Raji (cell line): ENCODE data around the gene MYL9.

Experiments
- POLR2A ChIP-seq: IDR thresholded peaks from 2 replicates; pipeline ENCODE4 v1.6.1; 2011; ENCODE audit warnings: low read depth, low read length, control low read depth; ENCODE audit not compliant: insufficient read depth

The MYL9 gene

DNA sequence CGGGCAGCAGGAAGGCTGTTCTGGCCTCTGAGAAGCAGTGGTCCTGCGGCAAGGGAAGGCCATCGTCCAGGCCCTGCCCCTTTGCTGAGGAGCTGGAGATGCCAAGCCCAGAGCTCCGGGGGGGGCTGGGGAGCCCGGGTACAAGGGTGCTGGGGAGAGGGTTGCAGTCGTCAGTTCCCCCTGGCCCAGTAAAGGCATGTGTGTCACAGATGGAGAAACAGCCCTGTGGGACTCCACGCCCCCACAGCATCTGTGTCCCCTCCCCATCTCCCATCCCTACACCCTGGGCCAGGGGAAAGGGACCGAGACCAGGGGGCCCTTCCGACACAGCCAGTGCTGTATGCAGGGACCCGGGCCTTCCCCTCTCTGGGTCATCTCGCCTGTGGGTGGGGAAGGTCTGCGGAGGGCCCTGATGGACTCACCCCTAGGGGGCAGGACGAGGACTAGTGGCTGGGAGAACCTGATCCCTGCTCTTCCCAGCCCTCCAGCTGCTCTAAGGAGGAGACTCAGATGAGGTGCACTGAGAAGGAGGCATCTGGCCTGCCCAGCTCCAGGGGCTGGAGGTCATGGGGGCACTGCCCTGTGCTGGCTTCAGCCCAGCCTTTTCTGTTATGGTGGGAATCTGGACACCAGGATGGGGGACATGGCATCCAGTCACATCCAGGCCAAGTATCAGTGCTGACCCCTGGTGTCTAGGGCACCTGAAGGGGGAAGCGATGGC is 609 bp downstream of the MYL9 start:
- TF ChIP-seq POLR2A, result no peak

DNA sequence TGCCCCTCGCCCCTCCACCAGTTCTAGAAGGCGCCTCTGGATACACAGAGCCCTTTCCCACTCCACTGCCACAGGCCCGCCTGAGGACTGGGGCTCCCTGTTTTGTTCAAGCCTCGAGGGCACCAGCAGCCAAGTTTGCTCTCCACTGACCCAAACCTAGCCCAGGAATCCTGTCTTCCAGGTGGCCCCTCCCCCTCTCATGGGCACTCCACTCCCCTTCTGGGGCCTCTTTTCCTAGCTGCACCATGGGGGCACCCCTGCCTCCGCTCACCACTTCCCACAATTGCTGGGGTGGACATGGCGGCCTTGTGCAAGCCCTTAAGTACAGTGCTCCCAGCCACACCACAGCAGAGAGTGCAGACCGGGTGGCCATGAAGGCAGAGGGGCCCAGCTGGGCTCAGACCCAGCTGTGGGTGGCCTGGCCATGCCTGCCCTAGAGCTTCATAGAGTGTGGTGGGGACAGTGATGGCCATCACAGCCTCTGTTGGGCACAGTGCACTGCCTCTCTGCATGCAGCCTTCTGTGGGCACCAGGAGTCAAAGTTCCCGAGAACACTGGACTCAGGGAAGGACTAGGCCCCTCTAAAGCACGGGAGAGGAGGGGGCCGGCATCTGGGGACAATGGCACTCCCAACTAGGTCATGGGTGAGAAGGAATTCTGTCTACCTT is 1.3 kb downstream of the MYL9 start:
- TF ChIP-seq POLR2A, result no peak

DNA sequence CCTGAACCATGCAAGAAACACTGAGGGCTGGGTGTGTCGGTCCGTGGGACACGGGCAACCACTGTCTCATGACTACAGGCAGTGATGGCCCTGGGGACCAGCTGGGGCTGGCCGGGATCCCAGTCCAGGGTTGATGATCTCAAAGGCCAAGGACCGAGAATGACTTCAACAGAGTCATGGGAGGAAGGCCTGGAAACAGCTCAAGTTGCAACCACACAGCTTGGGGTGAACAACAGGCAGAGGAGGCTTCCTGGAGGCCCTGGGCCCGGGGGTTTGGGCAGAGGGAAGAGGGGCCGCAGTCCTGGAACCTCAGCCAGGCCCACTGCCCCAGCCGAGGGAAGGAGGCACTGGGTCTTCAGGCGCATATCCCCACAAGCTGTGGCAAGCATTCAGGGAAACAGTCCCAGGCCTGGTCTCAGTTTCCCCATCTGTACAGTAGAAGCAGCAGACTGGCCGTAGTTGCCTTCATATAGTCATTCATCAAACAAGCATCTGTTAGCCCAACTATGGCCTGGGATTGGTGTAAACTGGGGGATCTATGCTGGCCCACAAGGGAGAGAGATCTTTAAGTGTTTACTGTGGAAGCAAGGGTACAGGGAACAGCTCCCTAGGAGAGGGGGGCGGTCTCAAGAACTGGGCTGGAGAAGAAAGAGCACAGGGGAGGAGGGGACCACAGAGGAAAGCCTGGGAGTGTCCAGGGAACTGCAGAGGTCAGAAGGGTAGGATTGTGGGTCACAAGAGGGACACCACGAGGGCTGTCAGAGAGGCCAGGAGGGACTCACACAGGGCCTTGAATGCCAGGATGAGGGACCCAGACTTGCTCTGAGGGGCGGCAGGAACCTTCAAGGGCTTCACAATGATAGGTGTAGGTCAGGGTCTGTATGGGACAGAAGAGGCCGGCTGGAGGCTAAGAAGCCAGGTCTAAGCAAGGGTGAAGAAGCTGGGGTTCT is 2.1 kb downstream of the MYL9 start:
- no peak for TF ChIP-seq POLR2A

DNA sequence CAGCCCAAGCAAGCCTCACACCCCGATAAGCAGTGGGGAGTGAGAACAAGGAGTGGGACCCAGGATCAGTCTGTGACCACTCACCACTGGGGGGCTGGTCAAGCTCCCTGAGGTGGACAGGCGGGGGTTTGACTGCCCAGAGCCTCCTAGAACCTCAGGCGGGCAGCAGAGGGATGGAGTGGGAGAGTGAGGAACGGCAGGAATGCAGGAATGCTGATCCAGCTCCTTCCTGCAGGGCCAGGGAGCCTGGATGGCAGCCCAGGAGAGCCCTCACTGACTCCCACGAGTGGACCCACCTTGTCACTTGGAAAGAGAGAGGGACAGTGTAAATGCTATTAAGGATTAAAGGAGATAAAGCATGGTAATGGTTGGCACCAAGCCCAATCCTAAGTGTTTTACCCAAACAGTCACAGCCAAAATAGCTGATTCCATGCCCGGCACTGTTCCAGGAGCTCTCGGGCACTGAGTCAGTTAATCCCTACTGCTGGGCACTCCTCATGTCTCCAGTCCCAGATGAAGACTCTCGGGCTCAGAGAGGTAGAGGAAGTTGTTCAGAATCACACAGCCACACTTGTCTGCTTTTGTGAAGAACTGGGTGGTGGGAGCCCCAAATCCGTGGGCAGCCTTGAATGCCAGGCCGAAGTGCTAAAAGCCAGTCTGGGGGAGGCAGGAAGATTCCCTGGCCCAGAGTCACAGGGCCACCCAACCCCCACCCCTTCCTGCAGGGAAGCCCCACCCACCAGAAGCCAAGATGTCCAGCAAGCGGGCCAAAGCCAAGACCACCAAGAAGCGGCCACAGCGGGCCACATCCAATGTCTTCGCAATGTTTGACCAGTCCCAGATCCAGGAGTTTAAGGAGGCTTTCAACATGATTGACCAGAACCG is 3.1 kb downstream of the MYL9 start:
- TF ChIP-seq POLR2A, result no peak

DNA sequence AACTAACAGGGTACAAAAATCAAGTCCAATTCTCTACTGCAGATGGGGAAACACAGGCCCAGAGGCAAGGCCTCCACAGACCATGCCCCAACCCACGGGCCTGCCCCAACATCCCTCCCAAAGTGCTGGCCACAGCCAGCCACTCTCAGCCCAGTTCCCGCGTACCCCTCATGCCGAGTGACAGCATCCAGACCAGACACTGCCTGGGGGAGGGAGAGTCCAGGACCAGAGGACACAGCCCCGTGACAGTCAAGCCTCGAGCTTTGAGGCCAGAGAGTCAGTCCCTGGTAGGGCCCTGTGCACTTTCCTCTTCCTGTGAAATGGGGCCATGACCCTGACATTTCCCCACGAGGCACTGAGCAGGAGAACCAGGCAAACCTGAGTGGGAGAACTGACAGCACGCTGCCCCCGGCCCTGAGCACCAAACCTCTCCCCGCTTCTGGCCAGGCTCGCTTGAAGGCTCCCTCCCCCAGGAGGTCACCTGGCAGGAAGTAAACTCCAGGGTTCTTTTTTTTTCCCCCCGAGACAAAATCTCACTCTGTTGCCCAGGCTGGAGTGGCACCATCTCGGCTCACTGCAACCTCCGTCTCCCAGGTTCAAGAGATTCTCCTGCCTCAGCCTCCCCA is 4.9 kb downstream of the MYL9 start:
- no peak for TF ChIP-seq POLR2A

DNA sequence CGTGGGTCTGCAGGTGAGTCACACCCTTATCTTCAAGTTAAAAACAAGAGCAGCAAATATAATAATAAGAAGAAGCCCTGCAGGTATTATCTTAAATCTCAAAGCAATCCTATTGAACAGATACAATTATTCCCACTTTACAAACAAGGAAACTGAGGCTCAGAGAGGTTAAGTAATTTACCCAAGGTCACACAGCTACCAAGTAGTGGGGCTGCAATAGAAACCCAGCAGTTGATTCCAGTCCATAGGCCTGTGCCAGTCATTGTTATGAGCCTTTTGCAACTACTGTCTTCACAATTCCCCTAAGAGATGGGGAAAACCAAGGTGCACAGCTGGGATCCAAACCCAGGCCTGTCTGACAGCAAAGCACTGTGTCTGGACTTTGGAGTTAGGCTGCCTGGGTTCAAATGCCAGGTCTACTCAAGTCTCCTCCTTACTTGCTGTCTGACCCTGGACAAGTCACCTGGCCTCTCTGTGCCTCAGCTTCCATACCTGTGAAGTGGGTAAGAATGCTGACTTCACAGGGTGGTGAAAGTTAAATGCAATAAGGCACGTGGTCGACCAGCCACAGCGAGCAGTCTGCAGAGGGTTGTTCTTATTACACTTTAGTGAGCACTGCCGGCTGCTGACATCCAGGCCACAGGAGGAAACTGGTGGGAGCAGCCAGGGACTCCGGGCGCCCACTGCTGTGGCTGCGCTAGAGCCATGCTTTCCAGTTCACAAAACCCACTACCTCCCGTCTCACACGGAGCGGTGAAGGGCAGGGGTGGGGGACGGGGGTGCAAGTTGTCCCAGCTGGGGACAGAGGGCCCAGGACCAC is 6.1 kb downstream of the MYL9 start:
- TF ChIP-seq POLR2A, result no peak

DNA sequence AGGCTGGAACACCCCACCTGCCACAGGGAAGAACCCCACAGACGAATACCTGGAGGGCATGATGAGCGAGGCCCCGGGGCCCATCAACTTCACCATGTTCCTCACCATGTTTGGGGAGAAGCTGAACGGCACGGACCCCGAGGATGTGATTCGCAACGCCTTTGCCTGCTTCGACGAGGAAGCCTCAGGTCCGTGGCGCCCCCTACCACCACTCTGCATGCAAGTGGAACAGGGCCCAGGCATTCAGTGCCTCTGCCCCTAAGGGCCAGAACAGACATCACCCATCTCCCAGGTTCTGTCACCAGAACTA is 6.6 kb downstream of the MYL9 start:
- no peak for TF ChIP-seq POLR2A

GRCh38 chr20:36548704-36549627 is 7.6 kb downstream of the MYL9 start:
- TF ChIP-seq POLR2A, result no peak

DNA sequence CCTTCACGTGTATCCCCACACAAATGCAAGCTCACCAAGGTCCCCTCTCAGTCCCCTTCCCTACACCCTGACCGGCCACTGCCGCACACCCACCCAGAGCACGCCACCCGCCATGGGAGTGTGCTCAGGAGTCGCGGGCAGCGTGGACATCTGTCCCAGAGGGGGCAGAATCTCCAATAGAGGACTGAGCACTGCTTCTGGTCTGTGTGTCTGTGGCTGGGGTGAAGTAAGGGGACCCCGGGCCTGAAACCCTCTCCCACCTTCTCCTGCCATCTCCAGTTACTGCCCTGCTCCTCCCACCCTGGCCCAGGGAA is 8.3 kb downstream of the MYL9 start:
- TF ChIP-seq POLR2A, result no peak

DNA sequence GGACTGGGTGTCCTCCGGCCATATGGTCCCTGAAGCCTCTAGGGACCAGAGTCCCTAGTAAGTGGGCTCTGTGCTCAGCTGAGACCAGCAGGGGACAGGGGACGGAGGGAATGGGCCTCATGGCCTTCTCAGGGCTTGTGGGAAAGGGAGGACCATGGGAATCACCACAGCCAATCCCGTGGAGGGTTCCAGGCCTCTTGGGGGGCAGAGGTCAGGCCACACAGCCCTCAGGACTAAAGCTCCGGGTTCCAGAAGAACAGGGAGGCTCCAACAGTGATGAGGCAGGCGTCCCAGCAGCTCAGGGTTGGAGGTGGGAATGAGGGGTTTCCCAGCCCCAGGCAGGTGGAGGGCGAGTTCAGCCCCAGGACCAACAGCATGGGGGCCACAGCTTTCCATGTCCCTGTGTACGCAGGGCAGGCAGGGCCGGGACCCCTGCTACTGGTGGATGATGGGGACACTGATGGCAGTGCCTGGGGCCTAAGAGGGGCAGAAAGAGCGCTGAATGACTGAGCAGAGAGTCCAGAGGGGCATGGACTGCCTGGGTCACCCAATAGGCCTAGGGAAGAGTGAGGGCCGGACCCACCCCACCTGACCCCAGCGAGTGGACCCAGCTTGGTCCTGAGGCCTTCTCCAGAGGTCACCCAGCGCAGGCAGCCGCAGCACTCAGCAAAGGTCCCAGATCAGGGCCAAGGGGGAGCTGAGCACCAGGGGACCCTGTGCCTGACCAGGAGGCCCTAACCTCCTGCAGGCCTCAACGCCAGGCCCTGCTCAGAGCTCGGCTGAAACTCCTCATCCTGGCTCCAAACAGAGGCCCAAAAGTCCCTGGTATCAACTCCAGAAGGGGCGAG is 8.8 kb downstream of the MYL9 start:
- TF ChIP-seq POLR2A, result no peak

DNA sequence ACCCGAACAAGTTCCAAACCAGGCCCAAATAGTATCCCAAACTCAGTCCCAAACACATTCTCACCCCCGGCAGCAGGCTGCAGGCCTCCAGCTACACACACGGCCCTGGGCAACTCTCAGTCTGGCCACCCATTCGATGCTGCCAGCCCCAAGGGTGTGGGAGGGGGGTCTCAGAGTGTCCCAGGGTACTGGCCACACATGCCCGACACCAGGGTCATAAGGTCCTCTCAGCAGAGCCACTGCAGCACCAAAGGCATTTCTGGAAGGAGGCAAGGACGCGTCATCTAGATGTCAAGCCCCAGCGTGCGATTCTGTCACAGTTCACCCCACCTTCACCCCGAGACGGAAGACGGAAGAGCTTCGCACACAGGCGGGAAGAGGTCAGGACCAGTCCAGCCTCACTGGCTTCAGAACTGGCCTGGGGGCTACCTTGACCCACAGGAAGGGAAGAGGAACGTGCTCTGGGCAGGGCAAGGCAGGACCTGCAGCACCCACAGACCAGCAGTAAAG is 9.5 kb downstream of the MYL9 start:
- no peak for TF ChIP-seq POLR2A

- TF ChIP-seq POLR2A, result no peak
Measured at GRCh38 chr20:36555248-36555647, 13.9 kb downstream of the MYL9 start.
